Thyroid gland (tissue), 4 donors: ENCODE measurements around the gene MAP3K9.

ENCODE experiments used
- CTCF ChIP-seq, 6 experiments: fragments of 200-600 bp in 3 of 6; fragments of 450-650 bp in 3 of 6; sonication (generic) in 3 of 6; IDR thresholded peaks; one replicate each; pipeline ENCODE4 v1.5.1; 2016 to 2019; ENCODE audit warnings: antibody characterized with exemption in 6 of 6, mild to moderate bottlenecking in 2 of 6, inconsistent platforms in 1 of 6, moderate library complexity in 1 of 6
- POLR2A ChIP-seq, 2 donors: fragments of 450-650 bp; IDR thresholded peaks; one replicate each; pipeline ENCODE4 v1.6.1; 2017; ENCODE audit warnings: antibody characterized with exemption in 2 of 2, mild to moderate bottlenecking in 2 of 2, moderate library complexity in 1 of 2

GRCh38 chr14:70713511-70713916, 95.8 kb downstream of the MAP3K9 start:
- TF ChIP-seq CTCF (IDR thresholded peaks at IDR 0.05): no peak
- no peak for TF ChIP-seq POLR2A (IDR thresholded peaks at IDR 0.05)
